ENCODE measurements around the gene CALD1.

DNA sequence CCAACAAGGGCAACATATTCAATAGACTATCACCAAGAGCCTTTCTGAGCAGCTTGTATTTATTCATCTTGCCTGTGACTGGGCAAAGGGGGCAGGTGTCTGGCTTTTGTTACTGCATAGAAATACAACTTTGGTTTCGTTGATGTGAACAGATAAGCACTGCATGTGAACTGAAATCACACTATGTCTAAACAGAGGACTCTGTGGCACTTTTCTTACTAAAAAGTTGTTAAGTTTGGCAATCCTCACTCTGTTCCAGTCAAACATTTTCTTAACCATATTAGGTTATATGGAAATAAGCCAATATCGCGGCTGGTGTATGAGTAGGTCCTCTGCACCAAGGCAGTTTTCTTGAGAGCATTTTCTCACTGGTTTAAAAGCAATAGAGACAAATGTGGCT, 48.5 kb downstream of the CALD1 start:
- no peak for TF ChIP-seq KLF16 (tag by site-specific recombination; IDR thresholded peaks at IDR 0.05)
- no peak for TF ChIP-seq ZBTB49 (tag by site-specific recombination; IDR thresholded peaks at IDR 0.05; ENCODE audit: low read depth)
- TF ChIP-seq, protein P1, sequence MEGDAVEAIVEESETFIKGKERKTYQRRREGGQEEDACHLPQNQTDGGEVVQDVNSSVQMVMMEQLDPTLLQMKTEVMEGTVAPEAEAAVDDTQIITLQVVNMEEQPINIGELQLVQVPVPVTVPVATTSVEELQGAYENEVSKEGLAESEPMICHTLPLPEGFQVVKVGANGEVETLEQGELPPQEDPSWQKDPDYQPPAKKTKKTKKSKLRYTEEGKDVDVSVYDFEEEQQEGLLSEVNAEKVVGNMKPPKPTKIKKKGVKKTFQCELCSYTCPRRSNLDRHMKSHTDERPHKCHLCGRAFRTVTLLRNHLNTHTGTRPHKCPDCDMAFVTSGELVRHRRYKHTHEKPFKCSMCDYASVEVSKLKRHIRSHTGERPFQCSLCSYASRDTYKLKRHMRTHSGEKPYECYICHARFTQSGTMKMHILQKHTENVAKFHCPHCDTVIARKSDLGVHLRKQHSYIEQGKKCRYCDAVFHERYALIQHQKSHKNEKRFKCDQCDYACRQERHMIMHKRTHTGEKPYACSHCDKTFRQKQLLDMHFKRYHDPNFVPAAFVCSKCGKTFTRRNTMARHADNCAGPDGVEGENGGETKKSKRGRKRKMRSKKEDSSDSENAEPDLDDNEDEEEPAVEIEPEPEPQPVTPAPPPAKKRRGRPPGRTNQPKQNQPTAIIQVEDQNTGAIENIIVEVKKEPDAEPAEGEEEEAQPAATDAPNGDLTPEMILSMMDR (tag by site-specific recombination; IDR thresholded peaks at IDR 0.05) = no peak
- TF ChIP-seq ZNF112 (tag by site-specific recombination; IDR thresholded peaks at IDR 0.05) = no peak

Data from HEK293 (cell line).